ENCODE data around the gene SMIM45.

SMIM45 gene

GRCh38 chr22:41922328-41922727 lies 29.6 kb upstream of the SMIM45 start:
- Histone ChIP-seq H3K36me3 (no peaks in the 10 kb centered on the region), H3K4me3 (no peak overlapping the region), H3K4me1 (replicated peaks) (peaks cover 15% of the 10 kb centered on the region), H3K27ac (no peak overlapping the region), H3K27me3 (replicated peaks) (peaks cover 21% of the 10 kb centered on the region), H3K9me3 (replicated peaks) (no peaks in the 10 kb centered on the region)
- DNase-seq (ENCODE audit: low read depth in 1 of 2, low spot score in 2 of 2): no peak

GRCh38 chr22:41922940-41923594 lies 28.9 kb upstream of the SMIM45 start:
- Histone ChIP-seq H3K27ac (no peak overlapping the region), H3K4me1 (replicated peaks) (peaks cover 15% of the 10 kb centered on the region), H3K36me3 (no peaks in the 10 kb centered on the region), H3K27me3 (replicated peaks) (peaks cover 19% of the 10 kb centered on the region), H3K9me3 (replicated peaks) (no peaks in the 10 kb centered on the region), H3K4me3 (no peak overlapping the region)
- no peak for DNase-seq (ENCODE audit: low read depth in 1 of 2, low spot score in 2 of 2)

DNA sequence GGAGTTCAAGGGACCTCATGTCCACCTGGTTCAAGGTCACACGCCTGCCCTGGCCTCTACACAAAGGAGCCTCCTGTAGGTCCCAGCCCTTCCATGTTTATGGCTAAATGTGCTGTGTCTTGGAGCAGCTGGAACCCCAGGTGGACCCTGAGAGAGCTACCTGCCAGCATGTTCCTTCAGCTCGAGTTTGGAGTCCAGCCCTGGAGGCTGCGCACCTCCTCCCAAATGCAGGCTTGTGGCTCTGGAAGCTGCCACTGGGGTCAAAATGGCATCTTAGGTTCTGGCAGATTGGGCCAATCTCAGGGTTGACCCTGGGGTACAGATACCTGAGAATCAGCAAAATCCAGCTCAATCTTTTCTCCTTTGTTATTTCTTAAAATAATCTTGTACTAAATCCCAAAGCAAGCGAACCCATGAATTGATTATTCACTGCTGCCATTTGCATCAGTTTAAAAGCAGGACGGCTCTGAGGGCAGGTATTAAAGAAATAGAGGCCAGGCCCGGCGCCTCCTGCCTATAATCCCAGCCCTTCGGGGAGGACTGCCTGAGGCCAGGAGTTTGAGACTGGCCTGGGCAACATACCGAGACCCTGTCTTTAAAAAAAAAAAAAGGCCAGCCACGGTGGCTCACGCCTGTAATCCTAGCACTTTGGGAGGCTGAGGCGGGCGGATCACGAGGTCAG lies 28.2 kb upstream of the SMIM45 start:
- DNase-seq (ENCODE audit: low read depth in 1 of 2, low spot score in 2 of 2): no peak
- H3K4me1 ChIP-seq (replicated peaks): peaks cover 15% of the 10 kb centered on the region
- no peak overlapping the region for H3K4me3 ChIP-seq
- no peaks in the 10 kb centered on the region for H3K36me3 ChIP-seq
- no peak overlapping the region for H3K27ac ChIP-seq
- H3K9me3 ChIP-seq (replicated peaks): no peaks in the 10 kb centered on the region
- H3K27me3 ChIP-seq (replicated peaks): peaks cover 16% of the 10 kb centered on the region

DNA sequence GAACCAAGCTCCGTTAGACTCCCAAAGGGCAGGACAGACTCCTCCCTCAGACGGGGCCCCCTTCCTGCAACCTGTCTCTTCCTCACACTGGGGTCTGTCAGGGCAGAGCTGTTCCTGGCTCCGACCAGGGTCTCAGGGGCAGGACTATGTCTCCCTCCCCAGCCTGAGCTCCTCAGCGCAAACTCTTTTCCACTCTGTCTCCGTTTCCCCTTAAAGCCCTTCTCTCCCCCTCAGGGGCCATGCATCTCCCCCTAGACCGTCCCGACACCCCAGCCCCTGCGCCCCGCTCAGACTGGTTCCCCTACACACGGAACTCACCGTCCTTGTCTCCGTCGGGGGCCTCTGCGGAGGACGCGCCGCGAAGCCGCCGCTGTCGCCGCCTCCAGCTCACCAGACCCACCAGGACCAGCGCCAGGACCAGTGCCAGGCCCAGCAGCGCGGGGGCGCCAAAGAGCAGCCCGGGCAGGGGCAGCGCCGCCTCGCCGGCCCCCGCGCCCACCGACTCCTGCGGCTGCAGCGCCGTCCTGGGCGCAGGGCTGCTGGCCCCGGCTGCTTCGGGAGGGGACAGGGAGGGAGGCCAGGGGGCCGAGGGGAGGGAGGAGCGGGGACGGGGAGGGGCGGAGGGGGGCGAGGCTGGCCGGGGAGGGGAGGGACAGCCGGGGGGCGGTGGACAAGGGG lies 26.0 kb upstream of the SMIM45 start:
- Histone ChIP-seq H3K4me1 (replicated peaks) (peaks cover 9% of the 10 kb centered on the region), H3K9me3 (replicated peaks) (no peaks in the 10 kb centered on the region), H3K4me3 (no peak overlapping the region; the same call in 1 of the 2 replicates), H3K27ac (no peak overlapping the region), H3K27me3 (replicated peaks) (peaks cover 16% of the 10 kb centered on the region), H3K36me3 (no peaks in the 10 kb centered on the region)
- peak; percentile 35 to 63 for DNase-seq (ENCODE audit: low read depth in 1 of 2, low spot score in 2 of 2)

GRCh38 chr22:41927813-41928212 lies 24.1 kb upstream of the SMIM45 start:
- Histone ChIP-seq H3K4me3 (no peak overlapping the region), H3K27me3 (replicated peaks) (peaks cover 16% of the 10 kb centered on the region), H3K9me3 (replicated peaks) (no peaks in the 10 kb centered on the region), H3K4me1 (replicated peaks) (peaks cover 9% of the 10 kb centered on the region), H3K36me3 (peaks cover 13% of the 10 kb centered on the region), H3K27ac (no peak overlapping the region)
- DNase-seq (ENCODE audit: low read depth in 1 of 2, low spot score in 2 of 2): no peak

GRCh38 chr22:41928593-41929417 lies 23.1 kb upstream of the SMIM45 start:
- Histone ChIP-seq H3K4me1 (replicated peaks) (peaks cover 9% of the 10 kb centered on the region), H3K4me3 (no peak overlapping the region), H3K27me3 (replicated peaks) (peaks cover 16% of the 10 kb centered on the region), H3K36me3 (peaks cover 17% of the 10 kb centered on the region), H3K9me3 (replicated peaks) (no peaks in the 10 kb centered on the region), H3K27ac (no peak overlapping the region)
- DNase-seq (ENCODE audit: low read depth in 1 of 2, low spot score in 2 of 2): no peak

DNA sequence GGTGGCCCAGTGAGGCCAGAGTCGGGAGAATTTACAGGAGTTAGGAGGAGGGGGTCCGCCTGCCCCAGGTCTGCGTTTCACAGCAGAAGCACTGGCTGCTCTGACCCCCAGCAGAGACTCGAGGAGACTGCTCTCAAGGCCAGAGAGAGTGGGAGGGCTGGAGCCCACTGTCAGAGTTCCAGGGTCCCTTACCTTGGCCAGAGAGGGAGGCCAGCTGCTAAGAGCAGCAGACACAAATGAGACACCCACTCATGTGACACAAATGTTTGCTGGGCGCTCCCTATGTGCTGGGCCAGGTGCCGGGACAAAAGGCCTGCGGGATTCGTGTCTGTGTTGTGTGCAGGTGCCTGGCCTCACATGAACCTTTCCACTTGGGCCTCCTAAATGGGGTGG lies 22.5 kb upstream of the SMIM45 start:
- DNase-seq (ENCODE audit: low read depth in 1 of 2, low spot score in 2 of 2): no peak
- Histone ChIP-seq H3K9me3 (replicated peaks) (no peaks in the 10 kb centered on the region), H3K4me1 (replicated peaks) (peaks cover 9% of the 10 kb centered on the region), H3K4me3 (no peak overlapping the region), H3K27me3 (replicated peaks) (peaks cover 16% of the 10 kb centered on the region), H3K36me3 (peaks cover 23% of the 10 kb centered on the region), H3K27ac (no peak overlapping the region)

DNA sequence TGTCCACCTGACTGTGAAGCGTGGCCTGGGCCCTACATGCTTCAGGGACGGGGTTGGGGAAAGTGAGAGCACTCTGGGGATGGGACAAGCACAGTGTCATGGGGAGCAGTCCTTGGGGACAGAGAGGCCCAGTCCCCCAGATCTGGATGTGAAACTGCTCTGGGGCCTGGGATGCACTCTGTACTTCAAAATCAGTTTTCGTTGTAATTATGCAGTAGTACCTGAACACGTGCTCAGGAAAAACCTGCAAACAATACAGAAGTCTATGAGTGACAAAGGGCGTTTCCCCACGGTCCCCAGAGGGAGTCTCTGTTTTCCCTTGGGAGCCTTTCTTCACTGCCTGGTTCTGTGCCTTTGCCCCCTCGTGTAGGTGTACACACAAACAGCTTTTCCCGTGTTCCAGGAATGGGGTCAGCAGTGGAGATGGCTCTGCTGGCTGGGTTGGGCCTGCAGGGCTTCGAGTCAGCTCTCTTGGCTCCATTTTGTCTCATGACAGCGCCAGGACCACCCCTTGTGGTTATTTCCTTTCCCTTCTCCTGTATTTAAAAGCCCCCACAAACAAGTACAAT lies 20.2 kb upstream of the SMIM45 start:
- H3K27me3 ChIP-seq (replicated peaks): no peaks in the 10 kb centered on the region
- peaks cover 39% of the 10 kb centered on the region for H3K36me3 ChIP-seq
- no peaks in the 10 kb centered on the region for H3K9me3 ChIP-seq (replicated peaks)
- no peak overlapping the region for H3K27ac ChIP-seq
- H3K4me1 ChIP-seq (replicated peaks): no peaks in the 10 kb centered on the region
- DNase-seq (ENCODE audit: low read depth in 1 of 2, low spot score in 2 of 2): no peak
- no peak overlapping the region for H3K4me3 ChIP-seq

- Histone ChIP-seq H3K27ac (no peak overlapping the region), H3K9me3 (replicated peaks) (no peaks in the 10 kb centered on the region), H3K4me3 (no peak overlapping the region), H3K4me1 (replicated peaks) (no peaks in the 10 kb centered on the region), H3K36me3 (peaks cover 45% of the 10 kb centered on the region), H3K27me3 (replicated peaks) (no peaks in the 10 kb centered on the region)
- DNase-seq (ENCODE audit: low read depth in 1 of 2, low spot score in 2 of 2): no peak
Measured at GRCh38 chr22:41932353-41932752, 19.6 kb upstream of the SMIM45 start.

- H3K4me1 ChIP-seq (replicated peaks): no peaks in the 10 kb centered on the region
- no peak overlapping the region for H3K4me3 ChIP-seq
- no peak for DNase-seq (ENCODE audit: low read depth in 1 of 2, low spot score in 2 of 2)
- no peaks in the 10 kb centered on the region for H3K9me3 ChIP-seq (replicated peaks)
- no peak overlapping the region for H3K27ac ChIP-seq
- peaks cover 56% of the 10 kb centered on the region for H3K36me3 ChIP-seq
- no peaks in the 10 kb centered on the region for H3K27me3 ChIP-seq (replicated peaks)
Measured at GRCh38 chr22:41933411-41934177, 18.4 kb upstream of the SMIM45 start.

DNA sequence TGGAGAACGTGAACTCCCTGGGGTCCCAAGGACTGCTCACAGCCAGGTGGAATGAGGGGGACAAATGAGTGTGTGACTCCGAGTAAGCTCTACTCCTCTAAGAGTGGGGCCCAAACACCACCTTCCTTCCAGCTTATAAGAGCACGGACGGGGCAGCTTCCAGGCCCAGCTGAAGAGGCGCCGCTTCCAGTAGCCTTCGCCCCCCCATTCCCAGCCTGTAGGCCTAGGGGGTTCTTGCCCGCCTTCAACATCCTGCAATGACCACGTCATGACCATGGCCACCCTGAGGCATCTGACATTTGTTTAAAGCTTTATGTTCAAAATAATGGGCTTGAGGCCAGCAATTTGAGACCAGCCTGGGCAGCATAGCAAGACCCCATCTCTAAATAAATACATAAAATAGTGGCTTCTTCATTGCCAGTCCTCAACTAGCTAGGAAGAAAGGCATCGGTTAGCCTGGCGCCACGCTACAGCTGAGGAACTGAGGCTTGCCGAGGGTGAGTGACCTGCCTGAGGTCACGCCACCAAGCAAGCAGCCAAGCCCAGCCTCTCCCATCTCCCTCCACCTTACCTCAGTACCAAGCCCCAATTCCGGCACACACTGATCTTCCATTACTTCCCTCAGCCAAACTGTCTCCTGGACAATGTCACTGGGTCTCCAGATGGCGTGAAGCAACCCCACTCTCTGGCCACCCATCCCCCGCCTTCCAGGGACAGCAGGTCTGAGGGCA lies 17.5 kb upstream of the SMIM45 start:
- H3K27ac ChIP-seq: no peak overlapping the region
- H3K9me3 ChIP-seq (replicated peaks): no peaks in the 10 kb centered on the region
- H3K4me1 ChIP-seq (replicated peaks): no peaks in the 10 kb centered on the region
- H3K4me3 ChIP-seq: no peak overlapping the region
- peaks cover 65% of the 10 kb centered on the region for H3K36me3 ChIP-seq
- no peaks in the 10 kb centered on the region for H3K27me3 ChIP-seq (replicated peaks)
- DNase-seq (ENCODE audit: low read depth in 1 of 2, low spot score in 2 of 2): no peak

DNA sequence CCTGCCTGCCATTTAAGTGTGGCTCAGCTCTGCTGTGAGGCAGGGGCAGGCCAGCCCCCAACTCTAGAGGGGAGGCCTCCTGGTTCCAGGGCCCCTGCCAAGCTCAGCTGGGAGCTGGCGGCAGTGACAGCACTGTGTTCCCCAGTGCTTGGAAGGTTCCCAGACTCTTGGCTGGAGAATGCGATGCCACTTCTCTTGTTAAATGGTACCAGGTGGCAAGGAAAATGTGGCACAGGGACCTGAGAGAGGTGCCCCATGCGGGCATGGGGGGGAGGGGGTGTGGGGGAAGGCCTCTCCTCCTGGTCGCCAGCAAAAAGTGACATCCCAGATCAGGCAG lies 17.0 kb upstream of the SMIM45 start:
- H3K27ac ChIP-seq: no peak overlapping the region
- H3K27me3 ChIP-seq (replicated peaks): no peaks in the 10 kb centered on the region
- peaks cover 68% of the 10 kb centered on the region for H3K36me3 ChIP-seq
- DNase-seq (ENCODE audit: low read depth in 1 of 2, low spot score in 2 of 2): no peak
- H3K9me3 ChIP-seq (replicated peaks): no peaks in the 10 kb centered on the region
- no peak overlapping the region for H3K4me3 ChIP-seq
- no peaks in the 10 kb centered on the region for H3K4me1 ChIP-seq (replicated peaks)
